Measurements from ENCODE around the gene XIRP1.

The XIRP1 gene

GRCh38 chr3:39226106-39226741 is 33.8 kb upstream of the XIRP1 start:
- Histone ChIP-seq H3K27ac (ENCODE audit: low read length) (no peak overlapping the region), H3K4me2 (ENCODE audit: insufficient read depth, low read length) (no peak overlapping the region), H3K4me1 (ENCODE audit: insufficient read depth, low read length) (no peaks in the 10 kb centered on the region), H2AFZ (ENCODE audit: low read depth, low read length) (no peak overlapping the region), H3K4me3 (ENCODE audit: low read depth in 1 of 2, low read length in 2 of 2) (no peak overlapping the region), H3K36me3 (ENCODE audit: insufficient read depth, low read length) (no peaks in the 10 kb centered on the region), H3K9ac (ENCODE audit: low read depth, low read length) (no peak overlapping the region), H3K9me3 (ENCODE audit: insufficient read depth, low read length, severe bottlenecking) (no peaks in the 10 kb centered on the region), H4K20me1 (ENCODE audit: insufficient read depth, low read length) (no peaks in the 10 kb centered on the region), H3K27me3 (ENCODE audit: insufficient read depth, low read length, poor library complexity) (peaks cover 4% of the 10 kb centered on the region), H3K79me2 (ENCODE audit: insufficient read depth, low read length) (no peaks in the 10 kb centered on the region)
- TF ChIP-seq EZH2 (IDR thresholded peaks at IDR 0.05; ENCODE audit: borderline replicate concordance, low read depth, low read length, severe bottlenecking): no peak
- TF ChIP-seq, protein P1, sequence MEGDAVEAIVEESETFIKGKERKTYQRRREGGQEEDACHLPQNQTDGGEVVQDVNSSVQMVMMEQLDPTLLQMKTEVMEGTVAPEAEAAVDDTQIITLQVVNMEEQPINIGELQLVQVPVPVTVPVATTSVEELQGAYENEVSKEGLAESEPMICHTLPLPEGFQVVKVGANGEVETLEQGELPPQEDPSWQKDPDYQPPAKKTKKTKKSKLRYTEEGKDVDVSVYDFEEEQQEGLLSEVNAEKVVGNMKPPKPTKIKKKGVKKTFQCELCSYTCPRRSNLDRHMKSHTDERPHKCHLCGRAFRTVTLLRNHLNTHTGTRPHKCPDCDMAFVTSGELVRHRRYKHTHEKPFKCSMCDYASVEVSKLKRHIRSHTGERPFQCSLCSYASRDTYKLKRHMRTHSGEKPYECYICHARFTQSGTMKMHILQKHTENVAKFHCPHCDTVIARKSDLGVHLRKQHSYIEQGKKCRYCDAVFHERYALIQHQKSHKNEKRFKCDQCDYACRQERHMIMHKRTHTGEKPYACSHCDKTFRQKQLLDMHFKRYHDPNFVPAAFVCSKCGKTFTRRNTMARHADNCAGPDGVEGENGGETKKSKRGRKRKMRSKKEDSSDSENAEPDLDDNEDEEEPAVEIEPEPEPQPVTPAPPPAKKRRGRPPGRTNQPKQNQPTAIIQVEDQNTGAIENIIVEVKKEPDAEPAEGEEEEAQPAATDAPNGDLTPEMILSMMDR (IDR thresholded peaks at IDR 0.05; ENCODE audit: borderline replicate concordance, extremely low read depth, low read length, poor library complexity, severe bottlenecking): no peak
- DNase-seq (no peak), ATAC-seq (ENCODE audit: insufficient read depth, low read depth) (no peak)

DNA sequence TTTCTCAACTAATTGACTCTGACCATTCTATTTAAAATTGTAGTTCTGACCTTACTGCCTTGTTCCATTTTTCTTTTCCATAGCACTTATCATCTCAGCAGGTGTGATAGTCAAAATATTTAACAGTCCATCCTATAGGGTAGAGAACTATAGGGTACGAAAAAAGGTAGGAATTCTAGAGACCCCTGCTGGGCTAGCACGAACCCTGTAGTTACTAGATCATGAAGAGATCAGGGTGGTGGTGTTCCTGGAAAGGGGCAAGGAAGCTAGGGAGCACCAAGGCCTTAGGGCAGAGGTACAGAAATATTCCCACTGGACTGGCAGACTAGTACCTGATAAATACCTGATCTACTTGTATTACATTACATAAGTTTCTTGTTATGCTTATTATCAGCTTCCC is 31.9 kb upstream of the XIRP1 start:
- no peak for ATAC-seq (ENCODE audit: insufficient read depth, low read depth)
- no peaks in the 10 kb centered on the region for H3K4me1 ChIP-seq (ENCODE audit: insufficient read depth, low read length)
- H3K27ac ChIP-seq (ENCODE audit: low read length): no peak overlapping the region
- no peaks in the 10 kb centered on the region for H3K9me3 ChIP-seq (ENCODE audit: insufficient read depth, low read length, severe bottlenecking)
- H2AFZ ChIP-seq (ENCODE audit: low read depth, low read length): no peak overlapping the region
- no peak overlapping the region for H3K4me2 ChIP-seq (ENCODE audit: insufficient read depth, low read length)
- H3K27me3 ChIP-seq (ENCODE audit: insufficient read depth, low read length, poor library complexity): peaks cover 3% of the 10 kb centered on the region
- no peak for DNase-seq
- no peak overlapping the region for H3K9ac ChIP-seq (ENCODE audit: low read depth, low read length)
- H3K4me3 ChIP-seq (ENCODE audit: low read depth in 1 of 2, low read length in 2 of 2): no peak overlapping the region
- no peaks in the 10 kb centered on the region for H3K79me2 ChIP-seq (ENCODE audit: insufficient read depth, low read length)
- H4K20me1 ChIP-seq (ENCODE audit: insufficient read depth, low read length): no peaks in the 10 kb centered on the region
- TF ChIP-seq, protein P1 (IDR thresholded peaks at IDR 0.05; ENCODE audit: borderline replicate concordance, extremely low read depth, low read length, poor library complexity, severe bottlenecking): peak; percentile 11
- TF ChIP-seq EZH2 (IDR thresholded peaks at IDR 0.05; ENCODE audit: borderline replicate concordance, low read depth, low read length, severe bottlenecking): no peak
- no peaks in the 10 kb centered on the region for H3K36me3 ChIP-seq (ENCODE audit: insufficient read depth, low read length)

- DNase-seq (no peak), ATAC-seq (ENCODE audit: insufficient read depth, low read depth) (no peak)
- H4K20me1 ChIP-seq (ENCODE audit: insufficient read depth, low read length): no peaks in the 10 kb centered on the region
- no peak overlapping the region for H3K4me3 ChIP-seq (ENCODE audit: low read depth in 1 of 2, low read length in 2 of 2)
- H3K9me3 ChIP-seq (ENCODE audit: insufficient read depth, low read length, severe bottlenecking): no peaks in the 10 kb centered on the region
- TF ChIP-seq EZH2 (IDR thresholded peaks at IDR 0.05; ENCODE audit: borderline replicate concordance, low read depth, low read length, severe bottlenecking): no peak
- TF ChIP-seq, protein P1 (IDR thresholded peaks at IDR 0.05; ENCODE audit: borderline replicate concordance, extremely low read depth, low read length, poor library complexity, severe bottlenecking): no peak
- no peaks in the 10 kb centered on the region for H3K79me2 ChIP-seq (ENCODE audit: insufficient read depth, low read length)
- peaks cover 6% of the 10 kb centered on the region for H3K27me3 ChIP-seq (ENCODE audit: insufficient read depth, low read length, poor library complexity)
- no peak overlapping the region for H3K27ac ChIP-seq (ENCODE audit: low read length)
- H3K36me3 ChIP-seq (ENCODE audit: insufficient read depth, low read length): no peaks in the 10 kb centered on the region
- H3K9ac ChIP-seq (ENCODE audit: low read depth, low read length): no peak overlapping the region
- H3K4me1 ChIP-seq (ENCODE audit: insufficient read depth, low read length): no peaks in the 10 kb centered on the region
- H2AFZ ChIP-seq (ENCODE audit: low read depth, low read length): no peak overlapping the region
- no peak overlapping the region for H3K4me2 ChIP-seq (ENCODE audit: insufficient read depth, low read length)
Measured at GRCh38 chr3:39222939-39223338, 30.5 kb upstream of the XIRP1 start.

Data from DND-41 (cell line).